ENCODE data around the gene CCDC157. TPM values are rescaled to one million over a fixed set of nuclear protein-coding genes. Genes with fewer than 3 reads are reported as not detected.

CCDC157 gene
- polyA plus RNA-seq, 1 of the 3 experiments (the other 2 are of a cell fraction), result 5.8 TPM

GRCh38 chr22:30308093-30308492 lies 48.7 kb upstream of the CCDC157 start (continued):
- TF ChIP-seq FOXM1 (IDR thresholded peaks at IDR 0.05; ENCODE audit: low read depth), result no peak
- TF ChIP-seq TCF12 (IDR thresholded peaks at IDR 0.05), result no peak

- Histone ChIP-seq H3K4me1 (ENCODE audit: control insufficient read depth in 1 of 2, insufficient read depth in 2 of 2, low read depth in 1 of 2, low read length in 1 of 2) (peaks cover 24 to 31% of the 10 kb centered on the region in 2 experiments; a peak in 3 of 4 replicates), H3K9ac (no peak overlapping the region), H3K79me2 (ENCODE audit: insufficient read depth) (peaks cover 71% of the 10 kb centered on the region), H3K27ac (ENCODE audit: low read depth in 2 of 2, low read length in 1 of 2) (no peak overlapping the region), H4K20me1 (ENCODE audit: insufficient read depth) (peaks cover 53% of the 10 kb centered on the region), H3K4me2 (no peak overlapping the region), H3K36me3 (replicated peaks in 1 of 2; ENCODE audit: control insufficient read depth in 1 of 2, insufficient read depth in 2 of 2, low read length in 1 of 2) (no peaks in the 10 kb centered on the region), H3K4me3 (ENCODE audit: low read depth in 2 of 2, low read length in 1 of 2) (no peak overlapping the region), H2AFZ (ENCODE audit: low read depth) (no peak overlapping the region), H3K9me2 (no peaks in the 10 kb centered on the region), H3K27me3 (ENCODE audit: insufficient read depth) (no peaks in the 10 kb centered on the region), H3K9me3 (no peaks in the 10 kb centered on the region), H3F3A (replicated peaks; ENCODE audit: insufficient read depth) (peaks cover 16% of the 10 kb centered on the region)
- DNase-seq, result no peak
- TF ChIP-seq FOXM1 (IDR thresholded peaks at IDR 0.05; ENCODE audit: low read depth) (no peak), GATA2 (CRISPR knock-in tag; IDR thresholded peaks at IDR 0.05) (no peak), REST (IDR thresholded peaks at IDR 0.05; ENCODE audit: low read depth, low read length) (no peak), CTCF (IDR thresholded peaks at IDR 0.05) (no peak), YY1 (IDR thresholded peaks at IDR 0.05; ENCODE audit: low read depth) (no peak)
- POLR2A ChIA-PET, result no interaction called here
- CTCF ChIA-PET, result interaction anchor here (0.7 to 1.8 kb wide), 2 partner anchors 79 to 554 kb away, joined by 3 to 4 read pairs; no protein-coding TSS in a partner anchor
- WGBS (ENCODE audit: low lambda C conversion rate), result 89% methylated on average over 4 of the region's 5 CpGs
Observed at GRCh38 chr22:30308518-30309230, 48.1 kb upstream of the CCDC157 start.
